IPS-18c (cell line): Measurements from ENCODE around the gene RERE.

ENCODE experiments used
- H3K4me3 ChIP-seq: 2 replicates; pipeline ENCODE4 v1.7.0; 2013; ENCODE audit warnings: low read depth, mild to moderate bottlenecking, low read length, moderate library complexity; ENCODE audit not compliant: insufficient read depth
- H3K9me3 ChIP-seq: one replicate; pipeline ENCODE4 v1.6.1; 2013; ENCODE audit warnings: mild to moderate bottlenecking, low read length, moderate library complexity; ENCODE audit not compliant: control insufficient read depth, insufficient read depth

RERE gene

DNA sequence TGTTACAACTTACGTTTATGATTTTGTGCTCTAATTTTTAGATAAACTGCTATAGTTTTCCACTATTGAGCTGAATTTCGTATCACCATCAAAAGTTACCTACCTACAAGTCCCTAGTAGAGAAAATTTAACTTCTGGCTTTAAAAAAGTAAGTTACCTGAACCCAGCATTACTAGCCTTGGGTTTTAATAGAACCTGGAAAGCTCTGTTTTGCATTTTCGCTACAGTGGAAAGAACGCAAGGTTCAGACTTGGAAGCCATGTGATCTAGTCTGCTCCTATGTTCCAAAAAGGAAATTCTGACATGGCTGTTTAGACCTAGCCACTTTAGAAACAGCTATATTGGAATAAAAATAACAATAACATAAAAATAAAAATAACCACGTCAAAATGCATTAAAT is 389.0 kb downstream of the RERE start:
- Histone ChIP-seq H3K4me3 (no peak overlapping the region), H3K9me3 (no peaks in the 10 kb centered on the region)

DNA sequence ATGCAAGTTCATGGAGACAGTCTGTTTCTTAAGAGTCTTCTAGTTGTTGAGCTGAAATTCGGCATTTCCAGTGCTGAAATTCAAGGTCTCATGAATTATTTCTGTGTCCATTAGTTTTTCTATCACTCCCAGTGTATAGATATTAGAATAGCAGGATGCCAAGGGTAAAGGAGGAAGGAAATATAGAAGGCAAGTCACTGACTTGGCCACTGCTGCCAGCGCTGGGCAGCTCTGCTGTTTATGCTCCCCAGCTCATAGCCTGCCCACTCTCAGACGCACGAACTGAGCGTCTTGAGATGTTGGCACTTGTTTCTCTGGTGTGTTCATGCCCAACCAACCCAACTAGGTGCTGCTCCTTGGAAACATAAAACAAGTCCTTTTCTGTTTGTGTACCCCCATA is 389.5 kb downstream of the RERE start:
- Histone ChIP-seq H3K9me3 (no peaks in the 10 kb centered on the region), H3K4me3 (no peak overlapping the region)

DNA sequence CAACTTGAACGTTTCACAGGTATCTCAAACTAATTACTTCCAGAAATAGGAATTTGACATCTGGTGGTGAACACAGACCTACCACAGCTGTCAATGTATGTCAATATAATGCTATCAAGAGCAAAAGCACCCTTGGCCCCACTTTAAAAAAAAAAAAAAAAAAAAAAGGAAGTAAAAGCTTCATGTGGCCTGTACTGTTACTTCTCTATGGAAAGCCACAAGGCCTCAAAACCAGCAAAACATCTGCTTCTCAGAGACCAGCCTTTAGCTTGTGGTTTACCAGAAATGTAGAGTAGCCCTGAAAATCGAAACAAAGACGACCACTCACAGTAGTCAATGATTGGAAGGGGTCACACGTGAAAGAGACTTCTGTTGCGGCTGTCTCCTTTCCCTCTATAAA is 389.9 kb downstream of the RERE start:
- Histone ChIP-seq H3K4me3 (no peak overlapping the region), H3K9me3 (no peaks in the 10 kb centered on the region)

DNA sequence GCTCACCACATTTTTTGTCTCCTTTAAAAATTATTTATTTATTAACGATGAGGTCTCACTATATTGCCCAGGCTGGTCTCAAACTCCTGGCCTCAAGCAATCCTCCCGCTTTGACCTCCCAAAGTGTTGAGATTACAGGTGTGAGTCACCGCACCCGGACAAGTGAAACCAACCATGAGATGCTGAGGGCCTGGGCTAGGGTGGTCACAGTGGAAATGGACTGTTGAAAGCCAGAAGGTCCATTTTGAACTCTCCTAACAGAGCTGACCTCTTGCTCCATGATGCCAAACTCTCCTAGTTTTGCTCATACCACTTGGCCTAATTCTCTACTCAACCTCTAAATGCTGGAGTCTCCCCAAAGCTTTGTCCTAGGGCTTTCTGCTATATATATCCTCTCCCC is 390.4 kb downstream of the RERE start:
- H3K4me3 ChIP-seq, result no peak overlapping the region
- no peaks in the 10 kb centered on the region for H3K9me3 ChIP-seq

GRCh38 chr1:8425781-8426161 is 391.7 kb downstream of the RERE start:
- no peak overlapping the region for H3K4me3 ChIP-seq
- no peaks in the 10 kb centered on the region for H3K9me3 ChIP-seq

- no peaks in the 10 kb centered on the region for H3K9me3 ChIP-seq
Observed at GRCh38 chr1:8425150-8425780, 392.2 kb downstream of the RERE start.

GRCh38 chr1:8424539-8425116 is 392.8 kb downstream of the RERE start:
- Histone ChIP-seq H3K4me3 (peak overlapping the region; percentile 59), H3K9me3 (no peaks in the 10 kb centered on the region)

More at GRCh38 chr1:8425150-8425780, 392.2 kb downstream of the RERE start:
- H3K4me3 ChIP-seq, result no peak overlapping the region

- Histone ChIP-seq H3K9me3 (no peaks in the 10 kb centered on the region), H3K4me3 (peak overlapping the region; percentile 79)
Observed at GRCh38 chr1:8423692-8424538, 393.5 kb downstream of the RERE start.

DNA sequence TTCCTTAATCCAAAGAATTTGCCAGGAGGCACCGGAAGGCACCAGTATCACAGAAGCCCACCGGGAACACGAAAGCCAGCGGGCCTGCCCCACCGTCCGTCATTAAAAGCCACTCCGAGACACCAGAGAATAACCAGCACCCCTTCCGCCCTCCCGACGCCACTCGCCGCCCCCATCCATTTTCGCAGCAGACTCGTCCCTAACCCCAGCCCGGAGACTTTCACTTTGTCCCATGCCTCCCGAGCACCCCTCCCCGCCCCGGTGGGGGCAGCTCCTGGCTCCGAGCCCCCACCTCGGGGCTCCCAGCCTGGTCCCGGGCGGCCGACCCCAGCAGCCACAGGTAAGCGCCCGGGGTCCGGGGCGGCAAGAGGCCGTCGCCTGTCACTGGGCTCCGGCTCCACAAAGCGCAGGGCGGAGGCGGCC is 394.2 kb downstream of the RERE start:
- peak overlapping the region; percentile 79 for H3K4me3 ChIP-seq
- no peaks in the 10 kb centered on the region for H3K9me3 ChIP-seq

GRCh38 chr1:8422510-8423268 is 394.8 kb downstream of the RERE start:
- Histone ChIP-seq H3K9me3 (no peaks in the 10 kb centered on the region), H3K4me3 (peak overlapping the region; percentile 79)

- H3K9me3 ChIP-seq, result no peaks in the 10 kb centered on the region
- no peak overlapping the region for H3K4me3 ChIP-seq
Observed at GRCh38 chr1:8421721-8422120, 395.7 kb downstream of the RERE start.

DNA sequence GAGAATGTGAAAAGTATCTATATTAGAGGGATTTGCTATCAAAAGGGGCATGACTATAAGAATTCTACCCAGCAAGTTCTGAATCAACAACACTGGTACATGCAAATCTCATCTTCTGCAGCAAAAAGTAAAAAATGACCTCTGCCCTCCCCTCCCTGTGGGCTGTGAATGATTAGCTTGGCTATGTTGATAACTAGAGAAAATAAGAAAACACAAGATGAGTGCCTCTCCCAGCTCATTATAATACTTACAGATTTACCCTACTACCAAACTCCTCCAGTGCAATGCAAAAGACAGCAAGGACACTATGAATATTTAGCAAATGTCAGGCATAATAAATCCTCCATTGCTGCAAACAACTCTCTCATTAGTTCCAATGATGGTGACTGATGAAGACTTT is 397.1 kb downstream of the RERE start:
- Histone ChIP-seq H3K4me3 (no peak overlapping the region), H3K9me3 (no peaks in the 10 kb centered on the region)

- Histone ChIP-seq H3K4me3 (no peak overlapping the region), H3K9me3 (no peaks in the 10 kb centered on the region)
Observed at GRCh38 chr1:8419861-8420260, 397.6 kb downstream of the RERE start.

GRCh38 chr1:8419172-8419571 is 398.3 kb downstream of the RERE start:
- H3K9me3 ChIP-seq, result no peaks in the 10 kb centered on the region
- no peak overlapping the region for H3K4me3 ChIP-seq

GRCh38 chr1:8418301-8418700 is 399.1 kb downstream of the RERE start:
- no peak overlapping the region for H3K4me3 ChIP-seq

DNA sequence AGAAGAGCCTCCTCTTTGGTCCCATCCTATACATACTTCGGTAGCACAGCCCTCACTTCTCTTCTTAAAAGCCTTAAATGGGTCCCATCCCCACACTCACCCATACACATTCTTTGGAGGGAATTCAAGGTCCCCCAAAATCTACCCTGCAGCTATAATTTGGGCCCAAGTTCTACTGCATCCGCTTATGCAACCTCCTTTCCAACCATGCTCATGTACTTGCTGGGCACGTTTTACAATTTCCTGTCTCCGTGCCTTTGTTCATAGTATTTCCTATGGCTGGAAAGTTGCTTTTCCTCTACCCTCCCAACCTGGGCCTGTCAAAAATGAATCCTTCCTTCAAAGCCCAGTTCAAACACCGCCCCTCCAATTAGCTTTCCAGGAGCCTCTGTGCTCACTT is 399.8 kb downstream of the RERE start:
- Histone ChIP-seq H3K9me3 (no peaks in the 10 kb centered on the region), H3K4me3 (no peak overlapping the region)

More at GRCh38 chr1:8418301-8418700, 399.1 kb downstream of the RERE start:
- no peaks in the 10 kb centered on the region for H3K9me3 ChIP-seq

- Histone ChIP-seq H3K4me3 (no peak overlapping the region), H3K9me3 (no peaks in the 10 kb centered on the region)
Observed at GRCh38 chr1:8416881-8417280, 400.6 kb downstream of the RERE start.
